ENCODE data around the gene TMEM201. TPM values are rescaled to one million over a fixed set of nuclear protein-coding genes. Genes with fewer than 3 reads are reported as not detected.

Gene TMEM201
- total and polyA plus RNA-seq, 9 of the 15 experiments (the other 6 are each of a cell fraction or from before 2014, with no cell fraction given), result 0.42 to 51.3 (median 7.4) TPM

GRCh38 chr1:9593492-9594465, 5.1 kb downstream of the TMEM201 start (continued):
- TF ChIP-seq PRDM10 (IDR thresholded peaks at IDR 0.05; ENCODE audit: partially characterized antibody) (peak; percentile 73), ZNF644 (tag; IDR thresholded peaks at IDR 0.05; ENCODE audit: low read depth) (no peak), CCAR2 (IDR thresholded peaks at IDR 0.05; ENCODE audit: low read depth, low read length) (no peak), ZNF77 (CRISPR knock-in tag; IDR thresholded peaks at IDR 0.05) (no peak), ETS2 (tag; IDR thresholded peaks at IDR 0.05; ENCODE audit: borderline replicate concordance, poor library complexity, severe bottlenecking) (no peak), HMGXB4 (CRISPR knock-in tag; IDR thresholded peaks at IDR 0.05) (no peak), ZNF263 (CRISPR knock-in tag; IDR thresholded peaks at IDR 0.05; ENCODE audit: borderline replicate concordance) (no peak), SMAD3 (CRISPR knock-in tag; conservative IDR thresholded peaks at IDR 0.05) (no peak), PPARD (CRISPR knock-in tag; IDR thresholded peaks at IDR 0.05) (no peak), HNRNPL (IDR thresholded peaks at IDR 0.05; ENCODE audit: low read depth, low read length) (no peak), ZBTB40 (IDR thresholded peaks at IDR 0.05) (0 out of 2 replicates have a peak, but pooled peaks have one; percentile 32), ZBTB40 (CRISPR knock-in tag; IDR thresholded peaks at IDR 0.05) (no peak)

All from K562 (cell line).